HS-5 (cell line): Measurements from ENCODE around the gene RASA4.
"Not testable (repeated sequence)": the region's sequence is repeated elsewhere in the genome, so short reads cannot be mapped to it uniquely, and the experiment has no call there.

ENCODE experiments used
- DNase-seq: peaks from one replicate; pipeline ENCODE4 v3.0.0-alpha.2; 2012; ENCODE audit warnings: low read depth

Gene RASA4

DNA sequence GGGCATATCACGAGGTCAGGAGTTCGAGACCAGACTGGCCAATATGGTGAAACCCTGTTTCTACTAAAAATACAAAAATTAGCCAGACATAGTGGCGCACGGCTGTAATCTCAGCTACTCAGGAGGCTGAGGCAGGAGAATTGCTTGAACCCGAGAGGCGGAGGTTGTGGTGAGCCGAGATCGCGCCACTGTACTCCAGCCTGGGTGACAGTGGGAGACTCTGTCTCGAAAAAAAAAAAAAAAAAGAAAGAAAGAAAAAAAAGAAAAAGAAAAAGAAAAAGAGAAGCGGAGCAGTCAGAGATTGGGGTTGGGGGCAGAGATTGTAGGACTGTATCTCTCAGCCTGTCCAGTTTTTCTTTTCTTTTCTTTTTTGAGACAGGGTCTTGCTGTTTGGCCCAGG lies 73.8 kb downstream of the RASA4 start:
- not testable (repeated sequence) for DNase-seq

DNA sequence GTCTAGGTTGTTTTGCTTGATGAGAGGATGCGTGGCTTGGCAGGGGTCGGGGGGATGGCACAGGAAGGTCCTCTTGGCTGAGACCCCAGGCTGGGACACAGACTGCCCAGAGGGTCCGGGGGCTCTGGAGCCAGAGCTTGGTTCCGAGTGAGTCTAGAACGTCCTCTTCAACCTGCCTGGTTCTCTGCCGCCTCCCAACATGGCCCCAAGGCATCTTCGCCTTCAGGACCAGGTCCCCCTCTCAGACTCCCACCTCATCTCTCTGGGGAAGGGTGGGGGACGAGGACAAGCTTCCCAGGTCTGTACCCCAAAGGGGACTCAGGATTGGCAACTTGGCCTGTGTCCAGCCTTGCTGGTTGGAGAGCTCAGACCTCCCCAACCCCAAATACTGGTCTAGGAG lies 74.5 kb downstream of the RASA4 start:
- not testable (repeated sequence) for DNase-seq

DNA sequence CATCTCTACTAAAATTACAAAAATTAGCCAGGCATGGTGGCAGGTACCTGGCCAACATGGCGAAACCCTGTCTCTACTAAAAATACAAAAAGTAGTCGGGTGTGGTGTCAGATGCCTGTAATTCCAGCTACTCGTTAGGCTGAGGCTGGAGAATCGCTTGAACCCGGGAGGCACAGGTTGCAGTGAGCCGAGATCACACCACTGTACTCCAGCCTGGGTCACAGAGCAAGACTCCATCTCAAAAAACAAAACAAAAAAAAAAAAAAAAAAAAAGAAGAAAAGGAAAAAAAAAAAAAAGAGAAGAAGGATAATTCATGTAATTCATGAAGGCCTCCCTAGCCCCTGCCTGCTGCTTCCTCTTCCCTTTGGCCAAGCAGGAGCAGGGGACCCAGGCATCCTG lies 76.0 kb downstream of the RASA4 start:
- not testable (repeated sequence) for DNase-seq

DNA sequence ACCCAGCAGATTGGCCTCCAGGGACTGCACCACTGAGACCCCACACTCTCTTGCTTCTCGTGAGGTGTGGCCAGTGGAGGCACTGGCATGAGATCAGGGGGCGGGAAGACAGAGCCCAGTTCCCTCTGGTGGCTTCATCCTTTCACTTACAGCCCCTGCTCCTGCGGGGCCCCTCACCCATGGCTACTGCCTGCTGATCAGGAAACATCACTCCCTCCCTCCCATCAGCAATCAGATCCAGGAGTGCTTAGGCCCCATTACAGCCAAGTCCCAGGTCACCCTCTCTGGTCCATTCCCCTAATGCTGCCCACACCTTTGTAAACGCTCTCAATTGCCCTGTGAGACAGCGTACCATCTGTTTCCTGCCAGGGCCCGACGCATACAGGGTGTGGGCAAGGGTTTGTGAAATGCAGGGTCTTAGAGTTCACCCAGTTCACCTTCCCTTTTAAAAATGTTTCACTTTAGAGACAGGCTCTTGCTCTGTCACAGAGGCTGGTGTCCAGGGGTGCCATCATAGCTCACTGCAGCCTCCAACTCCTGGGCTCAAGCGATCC lies 81.4 kb downstream of the RASA4 start:
- DNase-seq: not testable (repeated sequence)

DNA sequence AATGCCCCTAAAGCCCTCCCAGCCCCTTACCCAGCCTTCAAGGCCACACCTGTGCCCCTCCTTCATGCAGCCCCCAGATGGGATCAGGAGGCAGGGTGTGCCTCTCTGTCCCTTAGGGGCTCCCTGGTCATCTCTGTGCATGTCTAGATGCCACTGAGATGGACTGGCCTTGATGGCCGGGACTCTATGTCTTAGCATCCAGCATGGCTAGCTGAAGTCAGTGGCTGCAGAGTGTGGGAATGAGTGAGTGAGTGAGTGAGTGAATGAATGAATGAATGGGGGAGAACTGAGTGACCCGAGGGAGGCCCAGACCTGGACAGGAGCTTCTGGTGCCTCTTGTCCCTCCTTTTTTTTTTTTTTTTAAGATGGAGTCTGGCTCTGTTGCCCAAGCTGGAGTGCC lies 84.4 kb downstream of the RASA4 start:
- not testable (repeated sequence) for DNase-seq

DNA sequence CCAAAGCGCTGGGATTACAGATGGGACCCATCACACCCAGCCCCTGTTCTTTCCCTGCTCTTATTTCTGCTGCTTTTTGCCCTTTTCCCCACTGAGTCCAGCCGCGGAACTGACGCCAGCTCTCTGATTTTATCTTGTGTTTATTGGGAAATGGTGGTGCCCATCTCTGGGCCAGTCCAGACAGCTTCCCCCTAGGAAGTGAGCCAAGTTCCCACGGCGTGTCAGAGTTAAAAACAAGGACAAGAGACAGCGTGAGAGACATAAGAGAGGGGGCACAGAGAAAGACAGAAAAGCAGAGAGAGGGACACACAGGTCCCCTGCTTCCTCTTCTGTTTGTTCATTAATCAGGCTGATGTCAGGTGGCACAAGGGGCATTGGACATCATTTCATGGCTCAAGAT lies 85.0 kb downstream of the RASA4 start:
- not testable (repeated sequence) for DNase-seq

DNA sequence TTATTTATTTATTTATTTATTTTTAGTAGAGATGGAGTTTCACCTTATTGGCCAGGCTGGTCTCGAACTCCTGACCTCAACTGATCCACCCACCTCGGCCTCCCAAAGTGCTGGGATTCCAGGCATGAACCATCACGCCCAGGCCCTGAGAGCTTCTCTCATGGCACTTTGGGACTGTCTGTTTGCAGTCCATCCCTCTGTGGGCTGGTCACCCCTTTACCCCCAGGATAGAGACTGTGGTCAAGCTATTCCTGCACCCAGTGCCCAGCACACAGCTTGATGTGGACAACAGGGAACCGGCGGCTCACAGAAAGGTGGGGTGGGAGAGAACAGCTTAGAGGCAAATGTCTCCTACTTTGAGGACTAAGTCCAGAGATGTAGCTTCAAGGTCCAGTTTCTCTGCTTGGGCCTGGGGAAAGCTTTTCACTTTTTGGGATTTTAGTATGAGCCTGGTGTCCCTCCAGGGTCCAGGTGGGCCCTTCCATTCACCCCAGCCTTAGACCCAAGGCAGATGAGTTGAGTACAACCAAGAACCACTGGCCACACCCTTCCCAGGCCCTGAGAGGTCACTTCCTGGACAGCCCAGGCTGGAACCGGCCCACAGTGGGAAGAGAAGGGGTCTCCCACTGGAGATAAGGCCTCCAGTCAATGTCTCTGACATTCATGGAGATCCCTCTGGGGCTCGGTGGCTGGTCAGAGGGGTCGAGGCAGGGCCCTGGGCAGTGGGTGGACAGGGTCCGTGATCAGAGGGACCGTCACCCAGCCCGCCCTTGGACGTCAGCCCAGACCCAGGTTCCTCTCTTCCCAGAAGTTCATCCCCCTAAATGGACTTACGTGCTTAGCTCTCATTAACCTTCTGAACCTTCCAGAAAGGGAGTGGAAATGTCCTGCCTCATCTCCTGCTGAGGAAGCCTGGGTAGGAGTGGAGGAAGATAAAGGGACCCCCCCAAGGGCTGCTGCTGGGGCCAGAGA lies 88.4 kb downstream of the RASA4 start:
- not testable (repeated sequence) for DNase-seq

DNA sequence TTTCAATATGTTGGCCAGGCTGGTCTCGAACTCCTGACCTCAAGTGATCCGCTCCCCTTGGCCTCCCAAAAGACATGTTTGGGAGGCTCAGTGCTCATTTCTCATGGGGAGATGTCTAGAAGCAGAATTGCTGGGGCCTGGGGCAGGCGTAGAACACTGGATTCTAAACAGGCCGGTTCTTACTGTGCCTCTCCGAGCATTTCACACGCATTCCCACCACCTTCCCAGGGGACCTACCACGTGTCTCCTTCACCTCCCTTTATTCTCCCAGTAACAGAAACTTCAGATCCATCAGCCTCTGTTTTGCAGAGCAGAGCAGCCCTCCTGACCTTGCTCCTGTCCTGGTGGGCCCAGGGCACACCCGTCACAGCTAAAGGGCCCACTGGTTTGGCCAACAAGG lies 89.4 kb downstream of the RASA4 start:
- not testable (repeated sequence) for DNase-seq

DNA sequence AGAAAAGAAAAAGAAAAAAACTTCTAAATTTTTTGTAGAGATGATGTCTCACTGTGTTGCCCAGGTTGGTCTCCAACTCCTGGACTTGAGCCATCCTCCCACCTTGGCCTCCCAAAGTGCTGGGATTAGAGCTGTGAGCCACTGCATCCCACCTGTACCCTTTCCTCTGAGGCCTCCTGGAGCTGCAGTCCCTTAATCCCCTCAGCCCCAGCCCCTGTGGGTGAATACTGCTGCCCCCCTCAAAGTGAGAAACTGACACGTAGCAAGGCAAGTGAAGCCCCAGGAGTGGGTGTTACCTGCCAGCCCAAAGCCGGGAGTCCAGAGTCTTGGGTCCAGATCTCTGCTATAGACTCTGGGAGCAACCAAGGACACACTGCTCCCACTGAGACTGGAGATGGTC lies 91.8 kb downstream of the RASA4 start:
- not testable (repeated sequence) for DNase-seq
